B cell (primary cell): ENCODE measurements around the gene MED27. TPM values are rescaled to one million over a fixed set of nuclear protein-coding genes. Genes with fewer than 3 reads are reported as not detected.

Experiments used
- ATAC-seq: fragments of 200-7000 bp; cut with Tn5 transposase; one replicate; pipeline ENCODE4 v1.10.0; 2021; ENCODE audit warnings: low read depth, mild to moderate bottlenecking, moderate number of reproducible peaks, moderate library complexity
- CTCF ChIA-PET: fragments of 350-600 bp; sonication (Branson Sonifier 250); formaldehyde crosslinking; loops from one replicate; lab custom pipeline; 2021; ENCODE audit warnings: antibody characterized with exemption, inconsistent platforms; lab: Charles Lee
- POLR2A ChIA-PET: fragments of 350-600 bp; sonication (Branson Sonifier 250); formaldehyde crosslinking; loops from one replicate; lab custom pipeline; 2021; ENCODE audit warnings: antibody characterized with exemption; lab: Charles Lee
- DNase-seq: peaks from one replicate; pipeline ENCODE4 v3.0.0; 2013
- H2AFZ ChIP-seq: 2 replicates; pipeline ENCODE4 v1.6.1; 2012; ENCODE audit warnings: mild to moderate bottlenecking, low read depth, low read length; ENCODE audit not compliant: insufficient read depth, poor library complexity, severe bottlenecking
- H3K27ac ChIP-seq, 2 donors: 1 replicate in 1 of 2; 2 replicates in 1 of 2; pipeline ENCODE4 v1.5.1; 2012 to 2013; ENCODE audit warnings: low read length in 2 of 2, mild to moderate bottlenecking in 2 of 2, moderate library complexity in 1 of 2
- H3K27me3 ChIP-seq, 4 experiments: fragments of 200-600 bp in 1 of 4; sonication (generic) in 1 of 4; replicated peaks in 1 of 4; 1 replicate in 2 of 4; 2 replicates in 2 of 4; pipeline versions ENCODE4 v1.6.1 to v1.7.0; 2013 to 2016; ENCODE audit warnings: low read length in 3 of 4, mild to moderate bottlenecking in 2 of 4, mixed read lengths in 1 of 4, moderate library complexity in 1 of 4; ENCODE audit not compliant: insufficient read depth in 4 of 4, control insufficient read depth in 3 of 4; ENCODE audit errors: control extremely low read depth in 1 of 4
- H3K36me3 ChIP-seq, 2 experiments: replicated peaks in 1 of 2; 1 replicate in 1 of 2; 2 replicates in 1 of 2; pipeline versions ENCODE4 v1.6.1 to v1.7.1; 2013; ENCODE audit warnings: low read length in 1 of 2; ENCODE audit not compliant: insufficient read depth in 2 of 2, control insufficient read depth in 1 of 2; ENCODE audit errors: control extremely low read depth in 1 of 2, extremely low read depth in 1 of 2
- H3K4me1 ChIP-seq, 2 donors: fragments of 200-600 bp in 1 of 2; sonication (generic) in 1 of 2; 1 replicate in 1 of 2; 2 replicates in 1 of 2; pipeline versions ENCODE4 v1.5.1 to v1.6.1; 2013 to 2017; ENCODE audit warnings: low read length in 2 of 2; ENCODE audit not compliant: control insufficient read depth in 2 of 2, insufficient read depth in 2 of 2
- H3K4me2 ChIP-seq: replicated peaks from 2 replicates; pipeline ENCODE3; 2012; ENCODE audit warnings: mild to moderate bottlenecking, low read depth, low read length; ENCODE audit not compliant: poor library complexity, severe bottlenecking
- H3K4me3 ChIP-seq, 5 experiments: fragments of 200-600 bp in 1 of 5; sonication (generic) in 1 of 5; 1 replicate in 3 of 5; 2 replicates in 2 of 5; pipeline versions ENCODE4 v1.5.1 to v1.7.0; 2011 to 2016; ENCODE audit warnings: low read length in 4 of 5, mild to moderate bottlenecking in 4 of 5, low read depth in 2 of 5, control low read depth in 1 of 5, moderate library complexity in 1 of 5; ENCODE audit not compliant: insufficient read depth in 1 of 5; ENCODE audit errors: control extremely low read depth in 1 of 5, extremely low read depth in 1 of 5
- H3K79me2 ChIP-seq: fragments of 200-600 bp; sonication (generic); one replicate; pipeline ENCODE4 v1.6.0; 2016; ENCODE audit warnings: low read length; ENCODE audit not compliant: control insufficient read depth, insufficient read depth
- H3K9ac ChIP-seq: fragments of 200-600 bp; sonication (generic); 2 replicates; pipeline ENCODE4 v1.6.1; 2017; ENCODE audit warnings: mild to moderate bottlenecking, low read length, moderate library complexity
- H3K9me3 ChIP-seq, 3 donors: one replicate each; pipeline versions ENCODE4 v1.6.1 to v1.7.1; 2013; ENCODE audit warnings: low read length in 2 of 3; ENCODE audit not compliant: control insufficient read depth in 2 of 3, insufficient read depth in 1 of 3; ENCODE audit errors: control extremely low read depth in 1 of 3
- H4K20me1 ChIP-seq: 2 replicates; pipeline ENCODE4 v1.6.0; 2012; ENCODE audit warnings: mild to moderate bottlenecking, low read length; ENCODE audit not compliant: insufficient read depth, control insufficient read depth, poor library complexity, severe bottlenecking
- H3K27ac Mint-ChIP-seq: one replicate; pipeline ENCODE4 v1.8.0; 2021; ENCODE audit warnings: mixed read lengths
- H3K27me3 Mint-ChIP-seq: one replicate; pipeline ENCODE4 v1.8.0; 2021; ENCODE audit warnings: mixed read lengths
- H3K4me1 Mint-ChIP-seq: one replicate; pipeline ENCODE4 v1.8.0; 2021; ENCODE audit warnings: mixed read lengths
- H3K4me3 Mint-ChIP-seq: one replicate; pipeline ENCODE4 v1.8.0; 2021; ENCODE audit warnings: mixed read lengths
- H3K9me3 Mint-ChIP-seq: one replicate; pipeline ENCODE4 v1.8.0; 2022; ENCODE audit warnings: mixed read lengths; ENCODE audit not compliant: insufficient read depth
- EZH2 ChIP-seq: IDR thresholded peaks from 2 replicates; pipeline ENCODE4 v1.6.1; 2012; ENCODE audit warnings: borderline replicate concordance, low read depth, mild to moderate bottlenecking, moderate library complexity, low read length; ENCODE audit not compliant: insufficient read depth, poor library complexity, severe bottlenecking
- WGBS: methylation state at CpG from one replicate; pipeline ENCODE4 v1.1.5; 2013; ENCODE audit warnings: missing lambda C conversion rate; ENCODE audit not compliant: insufficient coverage; 5-methylcytosine and 5-hydroxymethylcytosine counted together
- intact Hi-C: fragments of 100-400 bp; cut with micrococcal nuclease; formaldehyde crosslinking; loops from one replicate; pipeline ENCODE4 v1.10.0; 2022
- polyA plus RNA-seq: library from polyadenylated mRNA; depleted of rRNA; stranded (reverse); fragments of >200 nt; gene quantifications from 2 replicates; pipeline ENCODE4 v1.2.3, GENCODE V29; 2012
- total RNA-seq, 2 donors: library from RNA; stranded (reverse); fragments of 120-200 nt in 1 of 2; gene quantifications; 1 replicate in 1 of 2; 2 replicates in 1 of 2; pipeline versions ENCODE4 v1.2.3 to v1.2.4, GENCODE V29; 2013 to 2022
- TF ChIP-seq, protein P1 (sequence below): fragments of 200-600 bp; IDR thresholded peaks from one replicate; pipeline ENCODE4 v1.8.0; 2022; ENCODE audit warnings: antibody characterized with exemption, mild to moderate bottlenecking

MED27 gene
- total and polyA plus RNA-seq, 2 donors (not counting 1 experiment from before 2014, with no cell fraction given): 17.4 to 17.7 TPM

DNA sequence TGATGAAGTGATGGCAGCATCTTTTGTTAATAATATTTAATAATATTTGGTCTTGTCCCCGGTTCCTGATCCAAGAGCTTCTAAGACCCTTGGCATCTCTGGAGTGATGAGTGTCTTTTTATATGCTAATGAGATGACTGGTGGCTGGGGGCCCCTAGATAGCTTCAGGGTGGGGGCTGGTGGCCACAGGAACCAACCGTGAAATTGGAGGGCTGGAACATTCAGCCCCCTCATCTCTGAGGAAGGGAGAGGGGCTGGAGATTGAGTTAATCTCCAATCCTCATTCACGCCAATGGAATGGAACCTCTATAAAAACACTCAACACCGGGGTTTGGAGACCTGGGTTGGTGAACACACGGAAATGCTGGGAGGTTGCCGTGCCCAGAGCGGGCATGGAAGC is 261.6 kb downstream of the MED27 start:
- ATAC-seq (no peak), DNase-seq (no peak)
- Histone ChIP-seq H2AFZ (no peak overlapping the region), H3K27ac (no peak overlapping the region), H3K36me3 (no peaks in the 10 kb centered on the region), H3K4me3 (no peak overlapping the region), H3K27me3 (peaks cover 0 to 9% (median 0%) of the 10 kb centered on the region in 4 experiments), H3K4me1 (no peaks in the 10 kb centered on the region), H4K20me1 (no peaks in the 10 kb centered on the region), H3K4me2 (no peak overlapping the region), H3K9ac (no peak overlapping the region), H3K9me3 (no peaks in the 10 kb centered on the region), H3K79me2 (no peaks in the 10 kb centered on the region)
- Mint-ChIP-seq H3K4me1 (no peaks in the 10 kb centered on the region), H3K4me3 (no peak overlapping the region), H3K27me3 (peaks cover 18% of the 10 kb centered on the region), H3K9me3 (no peaks in the 10 kb centered on the region), H3K27ac (no peak overlapping the region)
- ChIA-PET CTCF (no interaction called here), POLR2A (no interaction called here)
- no peak for TF ChIP-seq EZH2
- TF ChIP-seq, protein P1, sequence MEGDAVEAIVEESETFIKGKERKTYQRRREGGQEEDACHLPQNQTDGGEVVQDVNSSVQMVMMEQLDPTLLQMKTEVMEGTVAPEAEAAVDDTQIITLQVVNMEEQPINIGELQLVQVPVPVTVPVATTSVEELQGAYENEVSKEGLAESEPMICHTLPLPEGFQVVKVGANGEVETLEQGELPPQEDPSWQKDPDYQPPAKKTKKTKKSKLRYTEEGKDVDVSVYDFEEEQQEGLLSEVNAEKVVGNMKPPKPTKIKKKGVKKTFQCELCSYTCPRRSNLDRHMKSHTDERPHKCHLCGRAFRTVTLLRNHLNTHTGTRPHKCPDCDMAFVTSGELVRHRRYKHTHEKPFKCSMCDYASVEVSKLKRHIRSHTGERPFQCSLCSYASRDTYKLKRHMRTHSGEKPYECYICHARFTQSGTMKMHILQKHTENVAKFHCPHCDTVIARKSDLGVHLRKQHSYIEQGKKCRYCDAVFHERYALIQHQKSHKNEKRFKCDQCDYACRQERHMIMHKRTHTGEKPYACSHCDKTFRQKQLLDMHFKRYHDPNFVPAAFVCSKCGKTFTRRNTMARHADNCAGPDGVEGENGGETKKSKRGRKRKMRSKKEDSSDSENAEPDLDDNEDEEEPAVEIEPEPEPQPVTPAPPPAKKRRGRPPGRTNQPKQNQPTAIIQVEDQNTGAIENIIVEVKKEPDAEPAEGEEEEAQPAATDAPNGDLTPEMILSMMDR: no peak
- 78% methylated on average over 6 of the region's 7 CpGs for WGBS
- intact Hi-C loops: no loop called here

DNA sequence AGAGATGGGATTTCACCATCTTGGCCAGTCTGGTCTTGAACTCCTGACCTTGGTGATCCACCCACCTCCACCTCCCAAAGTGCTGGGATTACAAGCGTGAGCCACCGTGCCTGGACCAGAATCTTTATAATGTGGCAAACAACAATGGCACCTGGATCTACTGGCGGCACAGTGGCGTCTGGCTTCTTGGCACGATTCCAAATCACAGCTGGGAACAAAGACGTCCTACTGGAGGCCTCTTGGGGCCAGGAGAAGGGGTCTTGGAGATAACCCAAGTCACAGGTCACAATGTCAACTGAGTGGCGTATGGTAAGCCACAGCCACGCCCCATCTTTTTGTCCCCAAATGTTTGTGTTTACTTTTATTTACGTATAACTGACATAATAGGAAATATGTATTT is 262.0 kb downstream of the MED27 start:
- H3K4me1 ChIP-seq: no peaks in the 10 kb centered on the region
- no peak overlapping the region for H2AFZ ChIP-seq
- no peaks in the 10 kb centered on the region for H3K79me2 ChIP-seq
- TF ChIP-seq, protein P1: no peak
- no peak for TF ChIP-seq EZH2
- ChIA-PET POLR2A (no interaction called here), CTCF (no interaction called here)
- H3K9ac ChIP-seq: no peak overlapping the region
- H3K27me3 ChIP-seq: peaks cover 0 to 9% (median 0%) of the 10 kb centered on the region in 4 experiments
- DNase-seq (no peak), ATAC-seq (no peak)
- Mint-ChIP-seq H3K4me1 (no peaks in the 10 kb centered on the region), H3K27me3 (peaks cover 23% of the 10 kb centered on the region), H3K4me3 (no peak overlapping the region), H3K27ac (no peak overlapping the region), H3K9me3 (no peaks in the 10 kb centered on the region)
- H4K20me1 ChIP-seq: no peaks in the 10 kb centered on the region
- intact Hi-C loops: no loop called here
- no peak overlapping the region for H3K4me3 ChIP-seq
- no peak overlapping the region for H3K27ac ChIP-seq
- H3K4me2 ChIP-seq: no peak overlapping the region
- WGBS: 68% methylated on average over 5 of the region's 9 CpGs
- no peaks in the 10 kb centered on the region for H3K36me3 ChIP-seq
- no peaks in the 10 kb centered on the region for H3K9me3 ChIP-seq
